SK-N-SH (cell line): ENCODE measurements around the gene FMO2. TPM values are rescaled to one million over a fixed set of nuclear protein-coding genes. Genes with fewer than 3 reads are reported as not detected.
A peak's percentile ranks its signal among the peaks of the same experiment; 100 is the strongest.

Experiments
- CTCF ChIA-PET: fragments of 300-600, 350-600 bp; formaldehyde crosslinking; extraction: SDS; loops from one replicate; lab custom pipeline; 2021; lab: Yijun Ruan, JAX
- POLR2A ChIA-PET: fragments of 350-600 bp; sonication (Branson Sonifier 250); formaldehyde crosslinking; extraction: SDS; loops from one replicate; lab custom pipeline; 2020; ENCODE audit warnings: antibody characterized with exemption, inconsistent platforms; lab: Yijun Ruan, JAX
- DNase-seq: peaks from one replicate; pipeline ENCODE4 v3.0.0; 2012
- H2AFZ ChIP-seq: fragments of 200-600 bp; sonication (generic); 2 replicates; pipeline ENCODE4 v1.8.1; 2016; ENCODE audit warnings: antibody characterized with exemption, mild to moderate bottlenecking, low read depth
- H3F3A ChIP-seq: fragments of 200-600 bp; sonication (generic); replicated peaks from 2 replicates; pipeline ENCODE3; 2016; ENCODE audit warnings: antibody characterized with exemption, mild to moderate bottlenecking; ENCODE audit not compliant: insufficient read depth
- H3K27ac ChIP-seq, 2 experiments: fragments of 200-500 bp in 1 of 2; fragments of 200-600 bp in 1 of 2; sonication (Bioruptor generic) in 1 of 2; sonication (generic), shearing (Covaris generic) in 1 of 2; 2 replicates each; pipeline versions ENCODE4 v1.5.1 to v1.6.1; 2014 to 2016; ENCODE audit warnings: low read depth in 2 of 2, inconsistent platforms in 1 of 2, low read length in 1 of 2, mild to moderate bottlenecking in 1 of 2, mixed read lengths in 1 of 2
- H3K27me3 ChIP-seq: fragments of 200-600 bp; sonication (generic), shearing (Covaris generic); 2 replicates; pipeline ENCODE4 v1.6.1; 2016; ENCODE audit warnings: mixed run types; ENCODE audit not compliant: insufficient read depth
- H3K36me3 ChIP-seq, 2 experiments: fragments of 200-500 bp in 1 of 2; fragments of 200-600 bp in 1 of 2; sonication (Bioruptor generic) in 1 of 2; sonication (generic) in 1 of 2; replicated peaks in 1 of 2; 2 replicates each; pipeline versions ENCODE3 to v1.5.1; 2014 to 2016; ENCODE audit warnings: low read length in 1 of 2, mild to moderate bottlenecking in 1 of 2; ENCODE audit not compliant: insufficient read depth in 2 of 2, control insufficient read depth in 1 of 2
- H3K4me1 ChIP-seq, 2 experiments: fragments of 200-500 bp in 1 of 2; fragments of 200-600 bp in 1 of 2; sonication (Bioruptor generic) in 1 of 2; sonication (generic), shearing (Covaris generic) in 1 of 2; 2 replicates each; pipeline versions ENCODE4 v1.5.1 to v1.6.1; 2014 to 2016; ENCODE audit warnings: low read depth in 1 of 2, low read length in 1 of 2, mixed run types in 1 of 2; ENCODE audit not compliant: insufficient read depth in 2 of 2, control insufficient read depth in 1 of 2
- H3K4me2 ChIP-seq: fragments of 200-600 bp; sonication (generic), shearing (Covaris generic); 2 replicates; pipeline ENCODE4 v1.6.1; 2017; ENCODE audit warnings: mixed run types
- H3K4me3 ChIP-seq, 2 experiments: fragments of 200-500 bp in 1 of 2; fragments of 200-600 bp in 1 of 2; sonication (Bioruptor generic) in 1 of 2; sonication (generic), shearing (Covaris generic) in 1 of 2; 2 replicates each; pipeline versions ENCODE4 v1.5.1 to v1.8.1; 2014 to 2016; ENCODE audit warnings: low read depth in 2 of 2, inconsistent platforms in 1 of 2, low read length in 1 of 2, mild to moderate bottlenecking in 1 of 2, mixed read lengths in 1 of 2, moderate library complexity in 1 of 2
- H3K79me2 ChIP-seq: fragments of 200-600 bp; sonication (generic); 2 replicates; pipeline ENCODE4 v1.8.1; 2017; ENCODE audit warnings: mild to moderate bottlenecking; ENCODE audit not compliant: insufficient read depth
- H3K9ac ChIP-seq: fragments of 200-600 bp; sonication (generic); 2 replicates; pipeline ENCODE4 v1.6.1; 2017; ENCODE audit warnings: mixed run types
- H3K9me2 ChIP-seq: fragments of 200-600 bp; sonication (generic); 2 replicates; pipeline ENCODE4 v1.6.1; 2017; ENCODE audit warnings: mixed run types
- H3K9me3 ChIP-seq: fragments of 200-600 bp; sonication (generic); 2 replicates; pipeline ENCODE4 v1.6.1; 2017; ENCODE audit warnings: mixed run types, mild to moderate bottlenecking, moderate library complexity
- H4K20me1 ChIP-seq: fragments of 200-600 bp; sonication (generic); 2 replicates; pipeline ENCODE4 v1.6.1; 2017; ENCODE audit warnings: mild to moderate bottlenecking, mixed run types; ENCODE audit not compliant: insufficient read depth
- FOSL2 ChIP-seq: IDR thresholded peaks from 2 replicates; pipeline ENCODE4 v1.4.0; 2012; ENCODE audit warnings: low read depth, mild to moderate bottlenecking, moderate library complexity, borderline replicate concordance
- SMC3 ChIP-seq: IDR thresholded peaks from 2 replicates; pipeline ENCODE4 v1.6.1; 2012; ENCODE audit warnings: low read depth, low read length, improper control_type of control experiment
- TAF1 ChIP-seq: IDR thresholded peaks from 2 replicates; pipeline ENCODE4 v1.6.1; 2012; ENCODE audit warnings: low read depth, mild to moderate bottlenecking, low read length, moderate library complexity, borderline replicate concordance
- WGBS: methylation state at CpG from one replicate; pipeline ENCODE4 v1.1.6; 2017; ENCODE audit warnings: low lambda C conversion rate; 5-methylcytosine and 5-hydroxymethylcytosine counted together
- polyA plus RNA-seq, 3 experiments: library from polyadenylated mRNA; depleted of rRNA; stranded (reverse); fragments of >200 nt; gene quantifications; 2 replicates each; pipeline ENCODE4 v1.2.3, GENCODE V29; 2012
- TF ChIP-seq, protein P1 (sequence below): fragments of 150-350 bp; IDR thresholded peaks from 2 replicates; pipeline ENCODE4 v1.6.1; 2017; ENCODE audit warnings: antibody characterized with exemption, low read length, low read depth, borderline replicate concordance
- TF ChIP-seq, protein P2 (sequence below): fragments of 200-600 bp; sonication (generic); IDR thresholded peaks from 2 replicates; pipeline ENCODE4 v1.6.1; 2017; ENCODE audit warnings: antibody characterized with exemption, mild to moderate bottlenecking, moderate library complexity

FMO2 gene
- polyA plus RNA-seq, 1 of the 3 experiments (the other 2 are of a cell fraction) = not detected

DNA sequence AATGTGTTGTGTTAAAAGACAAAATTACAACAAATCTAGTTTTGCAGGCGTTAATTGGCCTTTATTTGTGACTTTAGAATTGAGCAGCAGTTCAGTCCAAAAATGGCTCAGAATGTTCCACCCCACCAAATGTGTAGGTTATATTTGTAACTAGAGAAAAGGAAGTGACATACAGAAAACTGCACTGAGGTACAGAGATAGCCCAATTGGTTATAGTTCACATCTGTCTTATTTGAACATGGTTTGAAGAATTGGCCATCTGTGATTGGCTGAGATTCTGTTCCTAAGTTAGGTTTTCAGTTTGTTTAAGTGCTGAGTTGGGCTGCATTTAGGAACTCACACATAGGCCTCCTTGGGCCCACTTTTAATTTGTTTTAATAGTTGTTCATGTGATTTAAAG lies 12.0 kb upstream of the FMO2 start:
- Histone ChIP-seq H3K27ac (no peak overlapping the region), H3K4me3 (no peak overlapping the region), H3K27me3 (peaks cover 3% of the 10 kb centered on the region; the same call in 1 of the 2 replicates), H4K20me1 (no peaks in the 10 kb centered on the region), H3K36me3 (no peaks in the 10 kb centered on the region), H3K79me2 (no peaks in the 10 kb centered on the region), H3F3A (no peaks in the 10 kb centered on the region), H3K9ac (no peak overlapping the region), H3K4me1 (no peaks in the 10 kb centered on the region; a peak in 1 of 4 replicates), H3K9me3 (no peaks in the 10 kb centered on the region), H2AFZ (no peak overlapping the region), H3K4me2 (no peak overlapping the region), H3K9me2 (no peaks in the 10 kb centered on the region)
- 0% methylated on average over 1 of the region's 1 CpG for WGBS
- ChIA-PET POLR2A (no interaction called here), CTCF (no interaction called here)
- TF ChIP-seq, protein P1, sequence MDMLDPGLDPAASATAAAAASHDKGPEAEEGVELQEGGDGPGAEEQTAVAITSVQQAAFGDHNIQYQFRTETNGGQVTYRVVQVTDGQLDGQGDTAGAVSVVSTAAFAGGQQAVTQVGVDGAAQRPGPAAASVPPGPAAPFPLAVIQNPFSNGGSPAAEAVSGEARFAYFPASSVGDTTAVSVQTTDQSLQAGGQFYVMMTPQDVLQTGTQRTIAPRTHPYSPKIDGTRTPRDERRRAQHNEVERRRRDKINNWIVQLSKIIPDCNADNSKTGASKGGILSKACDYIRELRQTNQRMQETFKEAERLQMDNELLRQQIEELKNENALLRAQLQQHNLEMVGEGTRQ = no peak
- DNase-seq = no peak

DNA sequence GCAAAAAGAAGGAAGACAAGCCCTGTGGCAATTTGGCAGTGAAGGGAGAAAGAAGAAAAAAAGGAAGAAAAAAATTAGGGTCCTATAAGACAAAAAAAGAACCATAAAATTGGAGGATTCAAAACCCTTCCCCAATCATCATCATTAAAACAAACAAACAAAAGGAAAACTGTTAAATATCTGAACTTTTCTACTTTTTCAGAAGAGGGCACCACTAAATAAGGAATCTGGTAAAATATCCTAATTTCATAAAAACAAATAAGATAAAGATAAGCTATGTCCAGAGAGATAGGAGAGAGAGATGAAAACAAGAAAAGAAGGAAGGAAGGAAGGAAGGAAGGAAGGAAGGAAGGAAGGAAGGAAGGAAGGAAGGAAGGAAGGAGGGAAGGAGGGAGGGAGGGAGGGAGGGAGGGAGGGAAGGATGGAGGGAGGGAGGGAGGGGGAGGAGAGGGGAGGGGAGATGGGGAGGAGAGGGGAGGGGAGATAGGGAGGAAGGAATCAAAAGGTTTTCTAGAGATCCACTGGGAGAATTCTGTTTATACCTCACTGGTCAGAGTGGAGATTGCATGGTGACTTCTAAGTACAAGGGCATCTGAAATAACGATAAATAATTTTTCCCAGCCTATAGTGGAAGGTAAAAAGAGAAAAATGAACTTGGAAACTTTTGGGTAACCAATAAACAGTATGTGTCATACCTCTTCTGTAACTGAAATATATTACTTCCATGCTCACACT lies 10.4 kb upstream of the FMO2 start:
- H3K27ac ChIP-seq = no peak overlapping the region
- H3K9me3 ChIP-seq = no peaks in the 10 kb centered on the region
- no peak overlapping the region for H2AFZ ChIP-seq
- no peak overlapping the region for H3K9ac ChIP-seq
- no peak for DNase-seq
- H3K4me2 ChIP-seq = no peak overlapping the region
- no peak for TF ChIP-seq FOSL2
- TF ChIP-seq, protein P2, sequence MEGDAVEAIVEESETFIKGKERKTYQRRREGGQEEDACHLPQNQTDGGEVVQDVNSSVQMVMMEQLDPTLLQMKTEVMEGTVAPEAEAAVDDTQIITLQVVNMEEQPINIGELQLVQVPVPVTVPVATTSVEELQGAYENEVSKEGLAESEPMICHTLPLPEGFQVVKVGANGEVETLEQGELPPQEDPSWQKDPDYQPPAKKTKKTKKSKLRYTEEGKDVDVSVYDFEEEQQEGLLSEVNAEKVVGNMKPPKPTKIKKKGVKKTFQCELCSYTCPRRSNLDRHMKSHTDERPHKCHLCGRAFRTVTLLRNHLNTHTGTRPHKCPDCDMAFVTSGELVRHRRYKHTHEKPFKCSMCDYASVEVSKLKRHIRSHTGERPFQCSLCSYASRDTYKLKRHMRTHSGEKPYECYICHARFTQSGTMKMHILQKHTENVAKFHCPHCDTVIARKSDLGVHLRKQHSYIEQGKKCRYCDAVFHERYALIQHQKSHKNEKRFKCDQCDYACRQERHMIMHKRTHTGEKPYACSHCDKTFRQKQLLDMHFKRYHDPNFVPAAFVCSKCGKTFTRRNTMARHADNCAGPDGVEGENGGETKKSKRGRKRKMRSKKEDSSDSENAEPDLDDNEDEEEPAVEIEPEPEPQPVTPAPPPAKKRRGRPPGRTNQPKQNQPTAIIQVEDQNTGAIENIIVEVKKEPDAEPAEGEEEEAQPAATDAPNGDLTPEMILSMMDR = peak; percentile 9; the same call in 1 of the 2 replicates
- H3K4me3 ChIP-seq = no peak overlapping the region
- H3K36me3 ChIP-seq = no peaks in the 10 kb centered on the region
- 0% methylated on average over 1 of the region's 1 CpG for WGBS
- no peaks in the 10 kb centered on the region for H3K9me2 ChIP-seq
- no peaks in the 10 kb centered on the region for H3F3A ChIP-seq
- ChIA-PET CTCF (interaction anchor here (1.4 kb wide), 1 partner anchor 14 kb away, joined by 4 read pairs; no protein-coding TSS in a partner anchor), POLR2A (no interaction called here)
- H3K27me3 ChIP-seq = peaks cover 5% of the 10 kb centered on the region; the same call in 1 of the 2 replicates
- no peaks in the 10 kb centered on the region; a peak in 1 of 4 replicates for H3K4me1 ChIP-seq
- no peaks in the 10 kb centered on the region for H4K20me1 ChIP-seq
- no peaks in the 10 kb centered on the region for H3K79me2 ChIP-seq

DNA sequence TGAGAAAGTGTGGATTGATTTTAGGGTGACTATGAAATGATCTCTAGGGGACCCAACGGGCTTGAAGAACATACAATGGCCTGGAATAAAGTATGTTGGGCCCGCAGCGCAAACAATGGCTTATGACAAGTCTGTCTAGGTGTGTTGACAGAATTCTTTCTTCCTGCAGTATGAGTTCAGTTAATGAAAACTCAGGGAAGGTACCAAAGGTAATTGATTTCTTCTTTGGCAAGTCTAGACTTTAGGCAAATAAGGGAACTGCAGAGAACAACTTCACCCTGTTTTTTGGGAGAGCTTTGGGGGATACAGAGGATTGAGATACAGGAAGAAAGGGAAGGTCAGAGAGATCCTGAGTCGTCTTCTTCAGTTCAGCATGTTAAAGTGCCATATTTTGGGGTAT lies 7.8 kb upstream of the FMO2 start:
- POLR2A ChIA-PET = no interaction called here
- no peak overlapping the region for H3K4me2 ChIP-seq
- H3F3A ChIP-seq = no peaks in the 10 kb centered on the region
- H3K4me3 ChIP-seq = no peak overlapping the region
- no peaks in the 10 kb centered on the region for H3K9me2 ChIP-seq
- WGBS = 2% methylated on average over 4 of the region's 4 CpGs
- no peaks in the 10 kb centered on the region for H3K9me3 ChIP-seq
- TF ChIP-seq TAF1 (no peak), SMC3 (no peak)
- TF ChIP-seq, all 33 proteins: peak for 0
- peaks cover 9% of the 10 kb centered on the region; the same call in 1 of the 2 replicates for H3K27me3 ChIP-seq
- H3K9ac ChIP-seq = no peak overlapping the region
- no peaks in the 10 kb centered on the region for H3K79me2 ChIP-seq
- no peaks in the 10 kb centered on the region for H3K36me3 ChIP-seq
- no peaks in the 10 kb centered on the region for H4K20me1 ChIP-seq
- no peak overlapping the region for H2AFZ ChIP-seq
- no peak overlapping the region for H3K27ac ChIP-seq
- peaks cover 2 to 15% of the 10 kb centered on the region in 2 experiments; a peak in 2 of 4 replicates for H3K4me1 ChIP-seq
- CTCF ChIA-PET = no interaction called here
- no peak for DNase-seq
